ENCODE results near the gene P2RX1. TPM values are rescaled to one million over a fixed set of nuclear protein-coding genes. Genes with fewer than 3 reads are reported as not detected.
A peak's percentile ranks its signal among the peaks of the same experiment; 100 is the strongest.

P2RX1 gene
- total RNA-seq, 1 experiment from 2014 or later = not detected

GRCh38 chr17:3887804-3888203, 28.5 kb downstream of the P2RX1 start:
- Histone ChIP-seq H3K4me2 (ENCODE audit: insufficient read depth, insufficient read length, low read length) (no peak overlapping the region), H2BK20ac (ENCODE audit: low read depth, low read length, poor library complexity, severe bottlenecking) (no peak overlapping the region), H3K9me3 (ENCODE audit: control insufficient read depth, low read depth, low read length) (no peaks in the 10 kb centered on the region), H3T11ph (ENCODE audit: low read length) (no peak overlapping the region), H3K4ac (ENCODE audit: low read depth, low read length) (peak overlapping the region; percentile 52; the same call in 1 of the 2 replicates), H3K9ac (ENCODE audit: extremely low read depth, insufficient read length, low read length) (no peak overlapping the region), H3K18ac (ENCODE audit: insufficient read length, low read depth, low read length) (no peak overlapping the region), H3K79me2 (ENCODE audit: insufficient read depth, low read length) (no peaks in the 10 kb centered on the region), H3K27me3 (ENCODE audit: insufficient read depth, low read length) (no peaks in the 10 kb centered on the region), H4K91ac (ENCODE audit: insufficient read length, low read depth, low read length) (no peak overlapping the region), H3K4me1 (ENCODE audit: insufficient read depth, low read length) (peaks cover 2% of the 10 kb centered on the region; the same call in 1 of the 2 replicates), H4K8ac (replicated peaks; ENCODE audit: insufficient read length, low read depth, low read length) (no peak overlapping the region), H3K23ac (ENCODE audit: insufficient read length, low read depth, low read length) (no peak overlapping the region), H2AK5ac (ENCODE audit: insufficient read length, low read length) (no peak overlapping the region), H2BK5ac (ENCODE audit: insufficient read length, low read length) (no peak overlapping the region), H4K20me1 (ENCODE audit: control insufficient read depth, insufficient read depth, insufficient read length) (no peaks in the 10 kb centered on the region), H4K5ac (ENCODE audit: insufficient read length, low read depth, low read length) (no peak overlapping the region), H3K79me1 (ENCODE audit: insufficient read depth, low read depth, low read length, poor library complexity, severe bottlenecking) (no peaks in the 10 kb centered on the region), H2BK120ac (ENCODE audit: low read depth, low read length, poor library complexity, severe bottlenecking) (no peak overlapping the region), H3K23me2 (ENCODE audit: insufficient read length, low read depth, low read length, poor library complexity, severe bottlenecking) (peaks cover 6% of the 10 kb centered on the region), H3K14ac (ENCODE audit: insufficient read depth, low read length) (no peak overlapping the region), H2AFZ (ENCODE audit: low read length) (no peak overlapping the region), H3K56ac (ENCODE audit: insufficient read length, low read depth, low read length) (no peak overlapping the region), H2BK12ac (ENCODE audit: insufficient read length, low read depth, low read length) (no peak overlapping the region), H3K27ac (ENCODE audit: insufficient read length, low read depth, low read length) (no peak overlapping the region), H2BK15ac (ENCODE audit: low read depth, low read length) (no peak overlapping the region)
- WGBS (ENCODE audit: extremely low coverage, insufficient read length, low lambda C conversion rate) = no CpG with 5 or more reads among the region's 9 CpGs
- Mint-ChIP-seq H3K36me3 (ENCODE audit: insufficient read depth in 1 of 3, low read depth in 3 of 3) (peaks cover 0 to 7% (median 1%) of the 10 kb centered on the region in 3 experiments; a peak in 4 of 7 replicates), H3K9me3 (no peaks in the 10 kb centered on the region), H3K4me3 (no peak overlapping the region), H3K27ac (no peak overlapping the region), H3K27me3 (ENCODE audit: low read depth) (peaks cover 8% of the 10 kb centered on the region), H3K4me1 (peaks cover 22 to 44% of the 10 kb centered on the region in 2 experiments)
- no peak for DNase-seq
- no peak for TF ChIP-seq CTCF (conservative IDR thresholded peaks at IDR 0.05)
